WTC11 (cell line): Measurements from ENCODE around the gene CD19.

ENCODE experiments used
- CTCF ChIP-seq: fragments of 200-600 bp; IDR thresholded peaks from 2 replicates; pipeline ENCODE4 v1.8.0; 2022; ENCODE audit warnings: antibody characterized with exemption
- NR3C1 ChIP-seq: sonication (generic); formaldehyde crosslinking; conservative IDR thresholded peaks from 2 replicates; pipeline ENCODE4 v1.8.1; 2023; ENCODE audit warnings: low read depth, mild to moderate bottlenecking, missing genetic modification reagents
- ZNF317 ChIP-seq: sonication (generic); formaldehyde crosslinking; IDR thresholded peaks from 2 replicates; pipeline ENCODE4 v1.8.1; 2023; ENCODE audit warnings: low read depth, mild to moderate bottlenecking, moderate library complexity, missing genetic modification reagents, borderline replicate concordance

DNA sequence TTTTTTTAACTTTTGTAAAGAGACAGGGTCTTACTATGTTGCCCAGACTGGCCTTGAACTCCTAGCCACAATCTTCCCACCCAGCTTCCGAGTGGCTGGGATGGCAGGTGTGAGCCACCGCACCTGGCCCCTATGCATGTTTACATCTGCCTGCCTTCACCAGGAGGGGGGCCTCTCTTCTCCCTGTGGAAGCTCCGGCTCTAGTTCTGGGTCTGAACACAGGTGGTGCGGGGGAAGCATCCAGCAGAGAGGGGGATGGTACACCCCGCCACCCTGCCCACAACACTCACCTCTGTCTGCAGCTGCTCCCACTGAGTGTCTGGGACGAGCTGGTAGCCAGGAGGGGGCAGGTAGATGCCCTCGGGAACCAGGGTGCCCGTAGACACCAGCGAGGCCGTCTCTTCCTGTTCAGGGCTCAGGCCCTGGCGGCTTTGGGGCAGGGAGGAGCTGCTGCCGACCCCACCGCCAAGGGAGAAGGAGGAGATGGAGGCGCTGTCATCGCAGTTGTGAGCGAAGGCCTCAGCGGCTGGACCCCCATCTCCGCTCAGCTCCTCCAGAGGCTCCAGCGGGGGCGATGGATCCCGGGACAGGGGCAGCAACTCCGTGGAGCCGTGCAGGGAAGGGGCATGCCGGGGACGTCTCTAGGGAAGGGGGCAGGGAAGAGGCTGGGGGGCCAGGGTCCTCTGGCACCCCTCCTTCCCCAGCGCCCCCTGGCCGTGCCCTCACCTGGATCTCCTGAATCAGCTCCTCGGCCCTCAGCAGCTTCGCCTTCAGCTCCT lies 17.6 kb upstream of the CD19 start:
- no peak for TF ChIP-seq CTCF
- TF ChIP-seq NR3C1 (CRISPR knock-in tag): no peak
- TF ChIP-seq ZNF317 (CRISPR knock-in tag): no peak
